Globus pallidus (tissue), 1 donor: ENCODE data around the gene PRICKLE2.

Experiments used
- DNase-seq: peaks from one replicate; pipeline ENCODE4 v3.0.0-alpha.2; 2015; ENCODE audit warnings: low spot score

The PRICKLE2 gene

GRCh38 chr3:64218746-64219145 lies 6.5 kb downstream of the PRICKLE2 start:
- no peak for DNase-seq

- DNase-seq, result no peak
Observed at GRCh38 chr3:64218329-64218728, 6.9 kb downstream of the PRICKLE2 start.

GRCh38 chr3:64216274-64217147 lies 8.8 kb downstream of the PRICKLE2 start:
- no peak for DNase-seq

- no peak for DNase-seq
Observed at GRCh38 chr3:64215559-64215958, 9.7 kb downstream of the PRICKLE2 start.

- DNase-seq, result no peak
Observed at GRCh38 chr3:64215103-64215502, 10.2 kb downstream of the PRICKLE2 start.

- no peak for DNase-seq
Observed at GRCh38 chr3:64214381-64215018, 10.8 kb downstream of the PRICKLE2 start.

GRCh38 chr3:64213962-64214379 lies 11.3 kb downstream of the PRICKLE2 start:
- no peak for DNase-seq

- no peak for DNase-seq
Observed at GRCh38 chr3:64213224-64213878, 11.9 kb downstream of the PRICKLE2 start.

GRCh38 chr3:64209866-64210621 lies 15.2 kb downstream of the PRICKLE2 start:
- peak; percentile 89 for DNase-seq

- no peak for DNase-seq
Observed at GRCh38 chr3:64207289-64208080, 17.8 kb downstream of the PRICKLE2 start.

- no peak for DNase-seq
Observed at GRCh38 chr3:64203969-64204908, 21.0 kb downstream of the PRICKLE2 start.

- DNase-seq, result no peak
Observed at GRCh38 chr3:64203216-64203615, 22.1 kb downstream of the PRICKLE2 start.

GRCh38 chr3:64199932-64200331 lies 25.3 kb downstream of the PRICKLE2 start:
- no peak for DNase-seq

- DNase-seq, result no peak
Observed at GRCh38 chr3:64196236-64196929, 28.9 kb downstream of the PRICKLE2 start.

GRCh38 chr3:64195789-64196188 lies 29.5 kb downstream of the PRICKLE2 start:
- no peak for DNase-seq

GRCh38 chr3:64191822-64192221 lies 33.4 kb downstream of the PRICKLE2 start:
- no peak for DNase-seq

GRCh38 chr3:64190517-64191515 lies 34.5 kb downstream of the PRICKLE2 start:
- no peak for DNase-seq
